IMR-90 (cell line): ENCODE results near the gene PALM2AKAP2. TPM values are rescaled to one million over a fixed set of nuclear protein-coding genes. Genes with fewer than 3 reads are reported as not detected.

ENCODE experiments used
- ATAC-seq: fragments of 200-7000 bp; cut with Tn5 transposase; 2 replicates; pipeline ENCODE4 v1.9.1; 2020; ENCODE audit warnings: low read depth, mild to moderate bottlenecking, moderate library complexity
- BruUV-seq: library from RNA; stranded (reverse); fragments of 400-500 nt; replicated peaks from 2 replicates; lab custom pipeline; 2021; lab: Mats Ljungman, UMichigan
- CTCF ChIA-PET: fragments of 300-600 bp; formaldehyde crosslinking; extraction: SDS; loops from one replicate; lab custom pipeline; 2021; ENCODE audit warnings: antibody characterized with exemption; lab: Yijun Ruan, JAX
- POLR2A ChIA-PET: fragments of 300-600 bp; sonication (Branson Sonifier 250); formaldehyde crosslinking; loops from one replicate; lab custom pipeline; 2022; ENCODE audit warnings: antibody characterized with exemption; ENCODE audit not compliant: unreplicated experiment; lab: Charles Lee
- DNase-seq: peaks from one replicate; pipeline ENCODE4 v3.0.0; 2013
- H2AFZ ChIP-seq: replicated peaks from 2 replicates; pipeline ENCODE3; 2013; ENCODE audit warnings: low read length, mild to moderate bottlenecking; ENCODE audit not compliant: poor library complexity
- H2AK5ac ChIP-seq: 2 replicates; pipeline ENCODE4 v1.6.1; 2013; ENCODE audit warnings: low read depth, low read length, inconsistent platforms
- H2AK9ac ChIP-seq: replicated peaks from 2 replicates; pipeline ENCODE3; 2013; ENCODE audit warnings: mild to moderate bottlenecking, low read depth, low read length, moderate library complexity; ENCODE audit not compliant: poor library complexity
- H2BK120ac ChIP-seq: 2 replicates; pipeline ENCODE4 v1.6.1; 2013; ENCODE audit warnings: low read depth, low read length, inconsistent platforms
- H2BK15ac ChIP-seq: 3 replicates; pipeline ENCODE4 v1.6.1; 2013; ENCODE audit warnings: low read depth, low read length, inconsistent platforms
- H2BK20ac ChIP-seq: 2 replicates; pipeline ENCODE4 v1.6.1; 2013; ENCODE audit warnings: low read depth, mild to moderate bottlenecking, inconsistent platforms, low read length, moderate library complexity
- H2BK5ac ChIP-seq: 2 replicates; pipeline ENCODE4 v1.6.1; 2013; ENCODE audit warnings: mild to moderate bottlenecking, low read depth, low read length, inconsistent platforms; ENCODE audit not compliant: poor library complexity, severe bottlenecking
- H3K14ac ChIP-seq: replicated peaks from 2 replicates; pipeline ENCODE4 v1.6.1; 2013; ENCODE audit warnings: low read depth, low read length, inconsistent platforms
- H3K18ac ChIP-seq: 2 replicates; pipeline ENCODE4 v1.6.1; 2013; ENCODE audit warnings: low read depth, low read length, control low read depth
- H3K23ac ChIP-seq: 2 replicates; pipeline ENCODE4 v1.6.1; 2013; ENCODE audit warnings: low read depth, low read length, inconsistent platforms
- H3K27ac ChIP-seq: 2 replicates; pipeline ENCODE4 v1.5.1; 2013; ENCODE audit warnings: mild to moderate bottlenecking, control low read depth, low read length; ENCODE audit not compliant: insufficient read depth
- H3K27me3 ChIP-seq: 2 replicates; pipeline ENCODE4 v1.6.1; 2013; ENCODE audit warnings: low read length; ENCODE audit not compliant: control insufficient read depth, insufficient read depth
- H3K36me3 ChIP-seq: 2 replicates; pipeline ENCODE4 v1.6.1; 2013; ENCODE audit warnings: low read length, mixed read lengths; ENCODE audit not compliant: control insufficient read depth, insufficient read depth
- H3K4ac ChIP-seq: 2 replicates; pipeline ENCODE4 v1.6.1; 2013; ENCODE audit warnings: low read depth, low read length, inconsistent platforms
- H3K4me1 ChIP-seq: 2 replicates; pipeline ENCODE4 v1.6.1; 2013; ENCODE audit warnings: low read length, mixed read lengths; ENCODE audit not compliant: control insufficient read depth, insufficient read depth
- H3K4me2 ChIP-seq: 2 replicates; pipeline ENCODE4 v1.6.1; 2013; ENCODE audit warnings: low read depth, mild to moderate bottlenecking, control low read depth, low read length, moderate library complexity
- H3K4me3 ChIP-seq: 2 replicates; pipeline ENCODE4 v1.5.1; 2013; ENCODE audit warnings: low read depth, mild to moderate bottlenecking, control low read depth, low read length, moderate library complexity; ENCODE audit not compliant: insufficient read depth
- H3K56ac ChIP-seq: 2 replicates; pipeline ENCODE4 v1.6.1; 2013; ENCODE audit warnings: low read length, inconsistent platforms; ENCODE audit not compliant: insufficient read depth; ENCODE audit errors: extremely low read depth
- H3K79me1 ChIP-seq, 2 experiments: 2 replicates each; pipeline ENCODE4 v1.6.1; 2013; ENCODE audit warnings: low read length in 2 of 2, inconsistent platforms in 1 of 2, low read depth in 1 of 2
- H3K9ac ChIP-seq: 2 replicates; pipeline ENCODE4 v1.6.1; 2013; ENCODE audit warnings: low read depth, low read length, control low read depth
- H3K9me1 ChIP-seq: 2 replicates; pipeline ENCODE4 v1.6.1; 2013; ENCODE audit warnings: low read length, inconsistent platforms; ENCODE audit not compliant: insufficient read depth
- H3K9me3 ChIP-seq: 2 replicates; pipeline ENCODE4 v1.6.1; 2013; ENCODE audit warnings: low read length; ENCODE audit not compliant: control insufficient read depth, insufficient read depth
- H4K20me1 ChIP-seq: 2 replicates; pipeline ENCODE4 v1.6.1; 2013; ENCODE audit warnings: low read length, inconsistent platforms; ENCODE audit not compliant: insufficient read depth
- H4K5ac ChIP-seq: 2 replicates; pipeline ENCODE4 v1.6.1; 2013; ENCODE audit warnings: mild to moderate bottlenecking, low read depth, low read length, control low read depth
- H4K8ac ChIP-seq, 2 experiments: 2 replicates each; pipeline ENCODE4 v1.6.1; 2013; ENCODE audit warnings: low read depth in 2 of 2, low read length in 2 of 2, control low read depth in 1 of 2, inconsistent platforms in 1 of 2
- H4K91ac ChIP-seq: 2 replicates; pipeline ENCODE4 v1.6.1; 2013; ENCODE audit warnings: low read depth, low read length, inconsistent platforms; ENCODE audit not compliant: insufficient read depth
- MXI1 ChIP-seq: IDR thresholded peaks from 2 replicates; pipeline ENCODE4 v1.6.1; 2012; ENCODE audit warnings: low read depth, mild to moderate bottlenecking, low read length, moderate library complexity, borderline replicate concordance
- RFX5 ChIP-seq: IDR thresholded peaks from 2 replicates; pipeline ENCODE4 v1.8.0; 2012; ENCODE audit warnings: low read depth, mild to moderate bottlenecking, low read length, moderate library complexity
- WGBS, 2 experiments: methylation state at CpG; one replicate each; pipeline versions ENCODE4 v1.1.5 to v1.1.7; 2013; ENCODE audit warnings: missing lambda C conversion rate in 2 of 2; ENCODE audit not compliant: insufficient read length in 1 of 2; ENCODE audit errors: extremely low coverage in 2 of 2; 5-methylcytosine and 5-hydroxymethylcytosine counted together
- dilution Hi-C: fragments of 300-500 bp; cut with HindIII; formaldehyde crosslinking; loops from one replicate; pipeline ENCODE4 v1.14.3; 2018; ENCODE audit warnings: low sequenced_read_pairs; ENCODE audit not compliant: unreplicated experiment
- in situ Hi-C: fragments of 300-500 bp; cut with MboI; formaldehyde crosslinking; loops from 3 replicates; pipeline ENCODE4 v1.14.3; 2019; ENCODE audit warnings: low sequenced_read_pairs, inconsistent platforms, mixed read lengths
- intact Hi-C: fragments of 100-400 bp; cut with micrococcal nuclease; formaldehyde crosslinking; loops from 2 replicates; pipeline ENCODE4 v1.10.0; 2022
- polyA plus RNA-seq, 3 experiments: library from polyadenylated mRNA; depleted of rRNA; stranded (reverse); fragments of >200 nt; gene quantifications; 2 replicates each; pipeline ENCODE4 v1.2.3, GENCODE V29; 2012; ENCODE audit warnings: low replicate concordance in 1 of 3
- total RNA-seq: library from RNA; depleted of rRNA; stranded (reverse); fragments of >200 nt; gene quantifications from 2 replicates; pipeline ENCODE4 v1.2.3, GENCODE V29; 2012

The PALM2AKAP2 gene
- total and polyA plus RNA-seq, 2 of the 4 experiments (the other 2 are of a cell fraction): 3.2 to 14.2 TPM

GRCh38 chr9:109771796-109772531 lies 8.0 kb upstream of the PALM2AKAP2 start:
- DNase-seq (peak; percentile 64), ATAC-seq (peak; percentile 22; the same call in 1 of the 2 replicates)
- Histone ChIP-seq H3K9me1 (peaks cover 35% of the 10 kb centered on the region), H2AK5ac (peak overlapping the region; percentile 96), H2AK9ac (peak overlapping the region; percentile 33), H2BK20ac (peak overlapping the region; percentile 99), H2BK120ac (peak overlapping the region; percentile 99), H4K8ac (peak overlapping the region; percentile 69 to 92; a peak in 3 of 4 replicates), H3K4me2 (peak overlapping the region; percentile 30), H3K14ac (peak overlapping the region; percentile 90), H4K5ac (peak overlapping the region; percentile 55), H3K36me3 (no peaks in the 10 kb centered on the region), H2BK15ac (peak overlapping the region; percentile 94; the same call in 2 of the 3 replicates), H3K4me1 (peaks cover 27% of the 10 kb centered on the region), H3K79me1 (peaks cover 0 to 12% of the 10 kb centered on the region in 2 experiments; a peak in 2 of 4 replicates), H3K4me3 (no peak overlapping the region), H3K23ac (peak overlapping the region; percentile 62; the same call in 1 of the 2 replicates), H3K18ac (peak overlapping the region; percentile 78), H3K9me3 (no peaks in the 10 kb centered on the region), H2AFZ (peak overlapping the region; percentile 75), H3K4ac (peak overlapping the region; percentile 94), H3K56ac (peak overlapping the region; percentile 40; the same call in 1 of the 2 replicates), H3K9ac (peak overlapping the region; percentile 17; the same call in 1 of the 2 replicates), H3K27ac (peak overlapping the region; percentile 38), H2BK5ac (peak overlapping the region; percentile 22), H3K27me3 (no peaks in the 10 kb centered on the region), H4K20me1 (no peaks in the 10 kb centered on the region), H4K91ac (peak overlapping the region; percentile 96)
- ChIA-PET CTCF (interaction anchor here (0.9 to 1.0 kb wide), 2 partner anchors 26 to 32 kb away, joined by 3 to 4 read pairs; no protein-coding TSS in a partner anchor), POLR2A (no interaction called here)
- WGBS, 2 experiments: 55% methylated on average over 2 of the region's 8 CpGs; no CpG with 5 or more reads in 1 of the 2 experiments
- dilution Hi-C loops (no loop called here), intact Hi-C loops (no loop called here), in situ Hi-C loops (no loop called here)
- TF ChIP-seq MXI1 (peak; percentile 43; the same call in 1 of the 2 replicates), RFX5 (no peak)
- no TSS peak for BruUV-seq
